Glutamatergic neuron (in vitro differentiated cells): ENCODE results near the gene PPM1N. TPM values are rescaled to one million over a fixed set of nuclear protein-coding genes. Genes with fewer than 3 reads are reported as not detected.

Experiments
- DNase-seq: peaks from one replicate; pipeline ENCODE4 v3.0.0; 2022
- H3K27ac Mint-ChIP-seq: one replicate; pipeline ENCODE4 v1.8.0; 2020; ENCODE audit warnings: mild to moderate bottlenecking, mixed read lengths, inconsistent platforms; ENCODE audit not compliant: unreplicated experiment
- H3K27me3 Mint-ChIP-seq: one replicate; pipeline ENCODE4 v1.8.0; 2020; ENCODE audit warnings: mild to moderate bottlenecking, moderate library complexity, mixed read lengths, inconsistent platforms; ENCODE audit not compliant: unreplicated experiment
- H3K36me3 Mint-ChIP-seq: one replicate; pipeline ENCODE4 v1.8.0; 2020; ENCODE audit warnings: mild to moderate bottlenecking, mixed read lengths, inconsistent platforms; ENCODE audit not compliant: unreplicated experiment
- H3K4me1 Mint-ChIP-seq: one replicate; pipeline ENCODE4 v1.8.0; 2020; ENCODE audit warnings: mild to moderate bottlenecking, low read depth, mixed read lengths, inconsistent platforms; ENCODE audit not compliant: unreplicated experiment
- H3K4me3 Mint-ChIP-seq: one replicate; pipeline ENCODE4 v1.8.0; 2020; ENCODE audit warnings: mild to moderate bottlenecking, mixed read lengths, inconsistent platforms; ENCODE audit not compliant: unreplicated experiment
- H3K9me3 Mint-ChIP-seq: one replicate; pipeline ENCODE4 v1.8.0; 2020; ENCODE audit warnings: mild to moderate bottlenecking, moderate library complexity, mixed read lengths, inconsistent platforms; ENCODE audit not compliant: unreplicated experiment
- CTCF ChIP-seq: fragments of 200-600 bp; sonication (generic); IDR thresholded peaks from one replicate; pipeline ENCODE4 v1.5.0; 2021; ENCODE audit not compliant: partially characterized antibody, unreplicated experiment
- long read RNA-seq: library from polyadenylated mRNA; unstranded; transcript quantifications from one replicate; pipeline ENCODE4 v2.0.0, GENCODE V29; 2020; ENCODE audit not compliant: unreplicated experiment
- total RNA-seq: library from RNA; stranded (reverse); fragmentation: NEBNext Ultra II Directional; extraction: Animal tissue kit (Norgen Biotek cat#: 25700); gene quantifications from one replicate; pipeline ENCODE4 v1.2.1, GENCODE V29; 2021; ENCODE audit not compliant: unreplicated experiment

PPM1N gene, protein sequence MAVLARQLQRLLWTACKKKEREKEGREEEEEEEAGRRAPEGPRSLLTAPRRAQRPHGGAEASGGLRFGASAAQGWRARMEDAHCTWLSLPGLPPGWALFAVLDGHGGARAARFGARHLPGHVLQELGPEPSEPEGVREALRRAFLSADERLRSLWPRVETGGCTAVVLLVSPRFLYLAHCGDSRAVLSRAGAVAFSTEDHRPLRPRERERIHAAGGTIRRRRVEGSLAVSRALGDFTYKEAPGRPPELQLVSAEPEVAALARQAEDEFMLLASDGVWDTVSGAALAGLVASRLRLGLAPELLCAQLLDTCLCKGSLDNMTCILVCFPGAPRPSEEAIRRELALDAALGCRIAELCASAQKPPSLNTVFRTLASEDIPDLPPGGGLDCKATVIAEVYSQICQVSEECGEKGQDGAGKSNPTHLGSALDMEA
- total RNA-seq = 6.6 TPM
- long read RNA-seq, partial matches to known transcripts = 0 of 3 reads
- long read RNA-seq, other reads (novel, unspliced or antisense) = 1 of 3 reads

DNA sequence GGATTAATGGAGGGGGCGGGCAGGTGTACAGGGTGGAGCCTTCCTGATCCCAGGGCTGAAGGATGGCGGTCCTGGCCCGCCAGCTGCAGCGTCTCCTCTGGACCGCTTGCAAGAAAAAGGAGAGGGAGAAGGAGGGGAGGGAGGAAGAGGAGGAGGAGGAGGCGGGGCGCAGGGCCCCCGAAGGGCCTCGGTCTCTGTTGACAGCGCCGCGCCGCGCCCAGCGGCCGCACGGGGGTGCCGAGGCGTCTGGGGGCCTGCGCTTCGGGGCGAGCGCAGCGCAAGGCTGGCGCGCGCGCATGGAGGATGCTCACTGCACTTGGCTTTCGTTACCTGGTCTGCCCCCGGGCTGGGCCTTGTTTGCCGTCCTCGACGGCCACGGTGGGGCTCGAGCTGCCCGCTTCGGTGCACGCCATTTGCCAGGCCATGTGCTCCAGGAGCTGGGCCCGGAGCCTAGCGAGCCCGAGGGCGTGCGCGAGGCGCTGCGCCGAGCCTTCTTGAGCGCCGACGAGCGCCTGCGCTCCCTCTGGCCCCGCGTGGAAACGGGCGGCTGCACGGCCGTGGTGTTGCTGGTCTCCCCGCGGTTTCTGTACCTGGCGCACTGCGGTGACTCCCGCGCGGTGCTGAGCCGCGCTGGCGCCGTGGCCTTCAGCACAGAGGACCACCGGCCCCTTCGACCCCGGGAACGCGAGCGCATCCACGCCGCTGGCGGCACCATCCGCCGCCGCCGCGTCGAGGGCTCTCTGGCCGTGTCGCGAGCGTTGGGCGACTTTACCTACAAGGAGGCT lies at the start of gene PPM1N:
Gene PPM1N, plus strand, starts transcription at position 33 of the 785 bp plus-strand sequence. Its CDS starts 30 bp downstream, at position 63.
- Mint-ChIP-seq H3K27me3 (peaks cover 17% of the 10 kb centered on the region), H3K4me3 (peak within 1 kb of the TSS; percentile 88), H3K9me3 (peaks cover 9% of the 10 kb centered on the region), H3K4me1 (peaks cover 12% of the 10 kb centered on the region), H3K36me3 (no peaks in the 10 kb centered on the region), H3K27ac (peak within 1 kb of the TSS; percentile 70)
- DNase-seq = peak; percentile 48
- TF ChIP-seq CTCF = peak; percentile 15

DNA sequence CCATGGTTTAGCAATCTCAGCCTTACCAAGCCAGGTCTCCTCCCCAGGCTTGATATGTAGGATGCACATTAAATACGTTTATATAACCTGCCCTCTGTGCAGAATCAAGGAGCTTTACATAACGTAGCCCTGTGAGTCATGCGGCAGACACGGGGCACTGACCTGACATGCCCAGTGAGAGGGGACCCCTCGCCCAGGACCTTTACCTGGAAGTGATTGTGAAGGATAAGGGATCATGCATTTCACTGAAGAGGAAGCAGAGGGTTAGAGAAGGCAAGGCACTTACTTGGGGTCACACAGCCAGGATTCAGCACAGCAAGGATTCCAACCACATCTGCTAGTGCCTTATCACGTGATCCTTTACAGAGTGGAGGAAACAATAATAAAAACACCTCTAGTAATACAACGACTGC lies 49.4 kb upstream of the PPM1N start:
- Mint-ChIP-seq H3K27me3 (peaks cover 21% of the 10 kb centered on the region), H3K9me3 (peaks cover 4% of the 10 kb centered on the region), H3K4me1 (peaks cover 5% of the 10 kb centered on the region), H3K4me3 (no peak overlapping the region), H3K36me3 (no peaks in the 10 kb centered on the region), H3K27ac (no peak overlapping the region)
- no peak for DNase-seq
- no peak for TF ChIP-seq CTCF

DNA sequence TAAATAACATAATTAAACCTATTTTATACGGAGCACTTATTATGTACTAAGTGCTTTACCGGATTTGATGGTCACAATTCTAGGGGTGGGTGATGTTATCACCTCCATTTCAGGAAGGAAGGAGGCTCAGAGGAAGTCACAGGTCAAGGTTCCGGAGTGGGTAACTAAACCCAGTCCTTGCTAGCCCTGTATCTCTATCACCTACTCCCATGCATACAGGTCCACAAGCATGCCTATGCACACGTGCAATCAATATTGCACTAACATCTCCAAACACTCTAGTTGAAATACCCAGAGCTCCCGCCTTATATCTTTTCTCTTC lies 48.3 kb upstream of the PPM1N start:
- H3K27me3 Mint-ChIP-seq = peaks cover 17% of the 10 kb centered on the region
- no peaks in the 10 kb centered on the region for H3K36me3 Mint-ChIP-seq
- peaks cover 5% of the 10 kb centered on the region for H3K4me1 Mint-ChIP-seq
- peaks cover 4% of the 10 kb centered on the region for H3K9me3 Mint-ChIP-seq
- no peak for TF ChIP-seq CTCF
- H3K27ac Mint-ChIP-seq = no peak overlapping the region
- peak overlapping the region; percentile 85 for H3K4me3 Mint-ChIP-seq
- no peak for DNase-seq

GRCh38 chr19:45451131-45451849 lies 47.0 kb upstream of the PPM1N start:
- no peak for TF ChIP-seq CTCF
- DNase-seq = peak; percentile 40
- Mint-ChIP-seq H3K36me3 (no peaks in the 10 kb centered on the region), H3K4me3 (peak overlapping the region; percentile 83), H3K27me3 (peaks cover 16% of the 10 kb centered on the region), H3K27ac (peak overlapping the region; percentile 70), H3K4me1 (peaks cover 5% of the 10 kb centered on the region), H3K9me3 (peaks cover 4% of the 10 kb centered on the region)
